ENCODE results near the gene TECPR2. TPM values are rescaled to one million over a fixed set of nuclear protein-coding genes. Genes with fewer than 3 reads are reported as not detected.

The TECPR2 gene
- total RNA-seq, 2 experiments from 2014 or later, result 9.8 to 10.2 TPM

- no peaks in the 10 kb centered on the region for H3K9me3 Mint-ChIP-seq
- H3K27me3 Mint-ChIP-seq, result no peaks in the 10 kb centered on the region
- no peak for ATAC-seq (ENCODE audit: low read depth)
These were observed 121.6 kb downstream of the TECPR2 start for GRCh38 chr14:102484316-102484715.

GRCh38 chr14:102485693-102486512 is 123.2 kb downstream of the TECPR2 start:
- Mint-ChIP-seq H3K36me3 (peaks cover 3% of the 10 kb centered on the region), H3K27me3 (no peaks in the 10 kb centered on the region), H3K27ac (peak overlapping the region; percentile 48), H3K4me1 (no peaks in the 10 kb centered on the region), H3K9me3 (no peaks in the 10 kb centered on the region), H3K4me3 (no peak overlapping the region)
- no peak for ATAC-seq (ENCODE audit: low read depth)
- POLR2A ChIA-PET, result interaction anchor here (0.8 kb wide), 1 partner anchor 15 kb away, joined by 3 read pairs; no protein-coding TSS in a partner anchor
- no peak for DNase-seq

More at GRCh38 chr14:102484316-102484715, 121.6 kb downstream of the TECPR2 start:
- no peak for DNase-seq
- H3K4me3 Mint-ChIP-seq, result no peak overlapping the region
- H3K4me1 Mint-ChIP-seq, result peaks cover 5% of the 10 kb centered on the region
- POLR2A ChIA-PET, result no interaction called here
- H3K36me3 Mint-ChIP-seq, result peaks cover 7% of the 10 kb centered on the region
- no peak overlapping the region for H3K27ac Mint-ChIP-seq

DNA sequence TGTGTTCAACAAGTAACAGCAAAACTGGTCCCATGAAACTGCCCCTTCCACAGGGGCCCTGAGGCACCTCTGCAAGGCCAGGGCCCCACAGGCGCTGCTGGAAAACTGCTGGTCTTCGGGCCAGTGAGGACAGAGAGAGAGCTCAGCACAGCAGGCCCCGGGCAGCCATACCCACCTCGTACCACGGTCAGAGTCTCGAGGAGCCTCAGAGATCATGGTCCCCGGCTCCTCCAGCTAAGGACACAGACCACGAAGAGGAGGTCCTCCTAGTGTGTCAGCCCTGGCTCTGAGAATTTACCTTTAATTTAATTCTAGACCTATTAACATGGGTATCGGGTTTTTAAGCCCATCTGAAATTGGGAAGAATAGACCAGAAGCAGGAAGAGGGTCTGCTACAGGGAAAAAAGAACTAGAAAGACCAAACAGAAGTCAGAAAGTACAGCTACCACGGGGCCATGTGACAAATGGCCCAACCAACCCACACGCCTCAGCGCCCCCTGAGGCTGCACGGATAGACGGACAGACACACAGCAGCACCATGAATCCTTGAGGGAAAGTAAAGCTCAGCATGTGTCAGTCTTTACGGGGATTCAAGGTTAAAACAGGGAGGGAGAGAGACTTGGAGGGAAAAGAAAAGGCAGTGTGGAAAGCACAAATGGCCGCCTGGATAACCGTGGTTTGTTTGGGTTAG is 123.9 kb downstream of the TECPR2 start:
- no peak overlapping the region for H3K4me3 Mint-ChIP-seq
- no peak for ATAC-seq (ENCODE audit: low read depth)
- H3K9me3 Mint-ChIP-seq, result no peaks in the 10 kb centered on the region
- H3K27ac Mint-ChIP-seq, result no peak overlapping the region
- no peak for DNase-seq
- POLR2A ChIA-PET, result interaction anchor here (0.8 kb wide), 1 partner anchor 14 kb away, joined by 3 read pairs; no protein-coding TSS in a partner anchor
- H3K4me1 Mint-ChIP-seq, result no peaks in the 10 kb centered on the region
- H3K27me3 Mint-ChIP-seq, result no peaks in the 10 kb centered on the region
- H3K36me3 Mint-ChIP-seq, result peaks cover 3% of the 10 kb centered on the region

DNA sequence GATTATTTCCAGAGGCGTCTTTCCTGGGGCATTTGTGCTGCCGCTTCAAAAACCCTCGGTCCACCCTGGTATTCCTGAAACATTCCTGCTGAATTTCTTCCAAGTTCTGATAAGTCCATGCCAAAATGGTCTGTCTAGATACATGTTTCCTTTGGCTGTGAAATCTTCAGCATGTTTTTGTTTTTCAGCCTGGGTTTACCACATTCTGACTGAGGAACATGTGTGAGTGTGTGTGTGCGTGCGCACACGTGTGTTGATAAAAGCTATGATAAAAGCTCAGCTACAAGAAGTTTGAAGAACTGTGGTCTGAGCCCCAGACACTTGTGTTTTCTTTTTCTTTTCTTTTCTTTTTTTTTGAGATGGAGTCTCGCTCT is 124.5 kb downstream of the TECPR2 start:
- no peak overlapping the region for H3K27ac Mint-ChIP-seq
- no peak overlapping the region for H3K4me3 Mint-ChIP-seq
- no peaks in the 10 kb centered on the region for H3K9me3 Mint-ChIP-seq
- POLR2A ChIA-PET, result no interaction called here
- H3K27me3 Mint-ChIP-seq, result no peaks in the 10 kb centered on the region
- ATAC-seq (ENCODE audit: low read depth) (no peak), DNase-seq (no peak)
- H3K36me3 Mint-ChIP-seq, result peaks cover 3% of the 10 kb centered on the region
- H3K4me1 Mint-ChIP-seq, result no peaks in the 10 kb centered on the region

DNA sequence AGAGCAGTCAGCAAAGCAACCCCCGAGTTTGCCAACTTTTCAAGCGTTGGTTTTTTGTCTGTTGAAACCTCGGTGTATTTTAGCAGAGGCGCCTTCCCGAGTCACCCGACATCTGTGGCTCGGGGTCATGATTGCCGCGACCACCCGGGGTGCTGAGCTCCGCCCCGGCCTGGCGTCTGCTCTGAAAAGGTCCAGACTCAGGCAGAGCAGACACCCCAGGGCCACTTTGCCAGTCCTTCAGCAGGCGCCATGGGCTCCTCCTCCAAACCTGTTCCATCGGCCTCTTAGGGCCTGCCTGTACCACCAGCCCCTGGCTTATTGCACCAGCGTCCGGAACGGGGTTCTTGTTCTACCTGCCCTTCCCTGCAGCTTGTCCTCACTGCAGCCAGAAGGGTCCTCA is 127.7 kb downstream of the TECPR2 start:
- POLR2A ChIA-PET, result no interaction called here
- H3K27ac Mint-ChIP-seq, result no peak overlapping the region
- H3K9me3 Mint-ChIP-seq, result no peaks in the 10 kb centered on the region
- no peaks in the 10 kb centered on the region for H3K4me1 Mint-ChIP-seq
- no peaks in the 10 kb centered on the region for H3K27me3 Mint-ChIP-seq
- DNase-seq (no peak), ATAC-seq (ENCODE audit: low read depth) (no peak)
- no peak overlapping the region for H3K4me3 Mint-ChIP-seq
- H3K36me3 Mint-ChIP-seq, result no peaks in the 10 kb centered on the region

DNA sequence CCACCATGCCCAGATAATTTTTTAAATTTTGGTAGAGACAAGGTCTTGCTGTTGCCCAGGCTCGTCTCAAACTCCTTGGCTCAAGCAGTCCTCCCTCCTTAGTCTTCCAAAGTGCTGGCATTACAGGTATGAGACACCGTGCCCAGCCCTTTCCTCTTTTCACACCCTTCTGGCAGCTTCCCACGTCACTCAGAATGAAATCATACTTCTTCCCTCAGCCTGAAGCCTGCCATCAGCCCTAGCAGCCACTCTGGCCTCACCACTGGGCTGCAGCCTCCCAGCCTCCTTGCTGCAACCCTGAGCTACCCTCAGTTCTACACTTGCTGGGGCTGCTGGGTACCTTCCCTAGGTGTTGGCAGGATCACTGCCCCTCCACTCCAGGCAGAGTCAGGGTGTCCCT is 128.6 kb downstream of the TECPR2 start:
- Mint-ChIP-seq H3K4me3 (no peak overlapping the region), H3K27ac (no peak overlapping the region), H3K36me3 (no peaks in the 10 kb centered on the region), H3K9me3 (no peaks in the 10 kb centered on the region), H3K4me1 (no peaks in the 10 kb centered on the region), H3K27me3 (no peaks in the 10 kb centered on the region)
- POLR2A ChIA-PET, result no interaction called here
- ATAC-seq (ENCODE audit: low read depth), result no peak
- DNase-seq, result no peak

GRCh38 chr14:102491786-102492530 is 129.2 kb downstream of the TECPR2 start:
- Mint-ChIP-seq H3K36me3 (no peaks in the 10 kb centered on the region), H3K4me3 (no peak overlapping the region), H3K27me3 (no peaks in the 10 kb centered on the region), H3K4me1 (no peaks in the 10 kb centered on the region), H3K9me3 (no peaks in the 10 kb centered on the region), H3K27ac (no peak overlapping the region)
- POLR2A ChIA-PET, result no interaction called here
- ATAC-seq (ENCODE audit: low read depth) (no peak), DNase-seq (no peak)

DNA sequence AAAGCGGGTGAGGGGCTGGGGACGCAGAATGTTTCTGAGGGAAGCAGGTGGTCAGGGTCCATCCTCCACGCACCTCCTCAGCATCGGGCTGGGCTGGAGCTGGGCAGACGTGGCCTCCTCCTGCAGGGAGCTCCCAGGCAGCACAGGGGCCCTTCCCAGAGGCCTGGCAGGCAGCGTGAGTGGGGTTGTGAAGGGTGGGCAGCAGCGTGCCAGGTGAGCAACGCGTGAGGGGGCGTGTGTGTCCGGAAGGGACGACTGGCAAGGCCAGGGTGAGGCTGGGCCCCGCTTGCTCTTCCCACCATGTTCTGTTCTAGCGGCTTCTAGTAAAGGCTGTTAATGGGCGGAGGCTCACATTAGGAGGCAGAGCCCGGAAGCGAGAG is 129.8 kb downstream of the TECPR2 start:
- POLR2A ChIA-PET, result no interaction called here
- Mint-ChIP-seq H3K4me1 (no peaks in the 10 kb centered on the region), H3K36me3 (no peaks in the 10 kb centered on the region), H3K27ac (no peak overlapping the region), H3K4me3 (no peak overlapping the region), H3K9me3 (no peaks in the 10 kb centered on the region), H3K27me3 (no peaks in the 10 kb centered on the region)
- DNase-seq (no peak), ATAC-seq (ENCODE audit: low read depth) (no peak)

DNA sequence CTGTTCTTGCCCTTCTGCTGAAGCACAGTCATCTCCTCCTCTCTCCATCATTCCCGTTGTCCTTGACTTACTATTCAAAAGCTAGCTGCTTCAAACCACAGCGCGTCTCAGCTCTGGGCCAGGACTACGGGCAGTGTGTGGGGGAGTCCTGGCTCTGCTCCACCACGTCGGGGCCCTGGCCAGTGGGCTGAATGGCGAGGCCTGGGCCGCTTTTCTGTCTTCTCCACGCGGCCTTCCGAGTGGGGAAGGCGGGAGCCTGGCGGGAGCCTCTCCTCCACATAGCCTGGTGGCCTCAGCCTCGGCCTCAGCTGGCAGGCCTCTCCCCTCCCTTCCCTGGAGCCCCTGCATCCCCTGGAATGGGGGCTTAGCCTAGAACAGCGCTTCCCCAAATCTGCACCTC is 130.4 kb downstream of the TECPR2 start:
- DNase-seq (no peak), ATAC-seq (ENCODE audit: low read depth) (no peak)

GRCh38 chr14:102493585-102493984 is 130.8 kb downstream of the TECPR2 start:
- no peak overlapping the region for H3K4me3 Mint-ChIP-seq
- H3K9me3 Mint-ChIP-seq, result no peaks in the 10 kb centered on the region
- H3K27me3 Mint-ChIP-seq, result no peaks in the 10 kb centered on the region
- no peaks in the 10 kb centered on the region for H3K4me1 Mint-ChIP-seq
- H3K27ac Mint-ChIP-seq, result no peak overlapping the region
- H3K36me3 Mint-ChIP-seq, result no peaks in the 10 kb centered on the region
- ATAC-seq (ENCODE audit: low read depth) (no peak), DNase-seq (no peak)
- POLR2A ChIA-PET, result no interaction called here

More for the DNA sequence above, 130.4 kb downstream of the TECPR2 start:
- Mint-ChIP-seq H3K27me3 (no peaks in the 10 kb centered on the region), H3K4me1 (no peaks in the 10 kb centered on the region), H3K9me3 (no peaks in the 10 kb centered on the region), H3K27ac (no peak overlapping the region), H3K36me3 (no peaks in the 10 kb centered on the region), H3K4me3 (no peak overlapping the region)
- POLR2A ChIA-PET, result no interaction called here

GRCh38 chr14:102495491-102496330 is 133.0 kb downstream of the TECPR2 start:
- H3K4me1 Mint-ChIP-seq, result peaks cover 9% of the 10 kb centered on the region
- ATAC-seq (ENCODE audit: low read depth) (no peak), DNase-seq (no peak)
- no peaks in the 10 kb centered on the region for H3K9me3 Mint-ChIP-seq
- H3K36me3 Mint-ChIP-seq, result peaks cover 3% of the 10 kb centered on the region
- POLR2A ChIA-PET, result no interaction called here
- H3K27me3 Mint-ChIP-seq, result no peaks in the 10 kb centered on the region
- H3K4me3 Mint-ChIP-seq, result no peak overlapping the region
- H3K27ac Mint-ChIP-seq, result no peak overlapping the region

DNA sequence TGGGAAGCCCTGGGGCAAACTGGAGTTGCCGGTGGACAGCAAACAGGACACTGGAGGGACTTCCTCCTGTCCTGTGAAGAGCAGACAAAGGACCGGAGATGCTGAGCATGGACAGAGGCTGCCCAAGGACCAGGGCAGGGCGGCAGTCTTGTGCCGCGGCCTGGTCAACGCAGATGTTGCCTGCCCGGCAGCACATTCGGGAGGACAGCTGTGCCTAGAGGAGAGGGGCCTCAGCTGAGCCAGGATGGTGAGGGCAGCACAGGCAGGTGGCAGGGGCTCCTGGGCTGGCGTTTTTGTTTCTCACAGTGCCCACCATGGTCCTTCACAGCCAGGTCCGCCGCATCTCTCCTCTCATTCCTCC is 133.6 kb downstream of the TECPR2 start:
- H3K36me3 Mint-ChIP-seq, result peaks cover 3% of the 10 kb centered on the region
- no peak overlapping the region for H3K27ac Mint-ChIP-seq
- ATAC-seq (ENCODE audit: low read depth) (no peak), DNase-seq (no peak)
- POLR2A ChIA-PET, result no interaction called here
- no peak overlapping the region for H3K4me3 Mint-ChIP-seq
- no peaks in the 10 kb centered on the region for H3K9me3 Mint-ChIP-seq
- no peaks in the 10 kb centered on the region for H3K27me3 Mint-ChIP-seq
- H3K4me1 Mint-ChIP-seq, result peaks cover 11% of the 10 kb centered on the region
